22Rv1 (cell line): ENCODE data around the gene PIAS1.

ENCODE experiments used
- ZFX ChIP-seq: fragments of 450-650 bp; IDR thresholded peaks from 2 replicates; pipeline ENCODE4 v1.6.1; 2017; ENCODE audit warnings: antibody characterized with exemption, borderline replicate concordance
- TF ChIP-seq, protein P1 (sequence below): fragments of 450-650 bp; IDR thresholded peaks from 2 replicates; pipeline ENCODE4 v1.5.1; 2017; ENCODE audit warnings: mild to moderate bottlenecking

DNA sequence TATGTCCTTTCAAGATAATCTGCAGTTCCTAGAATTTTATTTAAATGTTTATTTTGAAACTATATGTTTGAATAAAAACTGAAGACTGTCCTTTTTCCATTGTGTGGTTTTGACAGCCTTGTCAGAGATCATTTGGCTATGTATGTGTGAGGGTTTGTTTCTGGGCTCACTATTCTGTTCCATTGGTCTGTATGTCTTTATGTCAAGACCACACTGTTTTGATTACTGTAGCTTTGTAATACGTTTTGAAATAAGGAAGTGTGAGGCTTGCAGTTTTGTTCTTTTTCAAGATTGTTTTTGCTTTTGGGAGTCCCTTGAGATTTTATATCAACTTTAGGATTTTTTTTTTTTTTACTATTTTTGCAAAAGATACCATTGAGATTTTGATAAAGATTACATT lies 42.0 kb downstream of the PIAS1 start:
- TF ChIP-seq, protein P1, sequence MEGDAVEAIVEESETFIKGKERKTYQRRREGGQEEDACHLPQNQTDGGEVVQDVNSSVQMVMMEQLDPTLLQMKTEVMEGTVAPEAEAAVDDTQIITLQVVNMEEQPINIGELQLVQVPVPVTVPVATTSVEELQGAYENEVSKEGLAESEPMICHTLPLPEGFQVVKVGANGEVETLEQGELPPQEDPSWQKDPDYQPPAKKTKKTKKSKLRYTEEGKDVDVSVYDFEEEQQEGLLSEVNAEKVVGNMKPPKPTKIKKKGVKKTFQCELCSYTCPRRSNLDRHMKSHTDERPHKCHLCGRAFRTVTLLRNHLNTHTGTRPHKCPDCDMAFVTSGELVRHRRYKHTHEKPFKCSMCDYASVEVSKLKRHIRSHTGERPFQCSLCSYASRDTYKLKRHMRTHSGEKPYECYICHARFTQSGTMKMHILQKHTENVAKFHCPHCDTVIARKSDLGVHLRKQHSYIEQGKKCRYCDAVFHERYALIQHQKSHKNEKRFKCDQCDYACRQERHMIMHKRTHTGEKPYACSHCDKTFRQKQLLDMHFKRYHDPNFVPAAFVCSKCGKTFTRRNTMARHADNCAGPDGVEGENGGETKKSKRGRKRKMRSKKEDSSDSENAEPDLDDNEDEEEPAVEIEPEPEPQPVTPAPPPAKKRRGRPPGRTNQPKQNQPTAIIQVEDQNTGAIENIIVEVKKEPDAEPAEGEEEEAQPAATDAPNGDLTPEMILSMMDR: no peak
- TF ChIP-seq ZFX: no peak
